Fibroblast of pulmonary artery (primary cell): ENCODE measurements around the gene LMTK3.

ENCODE experiments used
- DNase-seq: peaks from one replicate; pipeline ENCODE4 v3.0.0-alpha.2; 2010; ENCODE audit warnings: low read depth
- H3K4me3 ChIP-seq: replicated peaks from 2 replicates; pipeline ENCODE4 v1.5.1; 2011; ENCODE audit warnings: low read depth, mild to moderate bottlenecking, control low read depth, low read length, moderate library complexity
- CTCF ChIP-seq: IDR thresholded peaks from 2 replicates; pipeline ENCODE4 v1.5.1; 2011; ENCODE audit warnings: mild to moderate bottlenecking, control low read depth, low read length, inconsistent platforms; ENCODE audit errors: missing control alignments

Gene LMTK3

GRCh38 chr19:48474084-48474592, 37.5 kb downstream of the LMTK3 start:
- DNase-seq = no peak
- no peak for TF ChIP-seq CTCF
- no peak overlapping the region for H3K4me3 ChIP-seq

- H3K4me3 ChIP-seq = no peak overlapping the region
- no peak for DNase-seq
- TF ChIP-seq CTCF = no peak
Observed at GRCh38 chr19:48473161-48473966, 38.3 kb downstream of the LMTK3 start.

GRCh38 chr19:48471836-48472235, 39.8 kb downstream of the LMTK3 start:
- TF ChIP-seq CTCF = no peak
- H3K4me3 ChIP-seq = no peak overlapping the region
- no peak for DNase-seq

GRCh38 chr19:48470856-48471255, 40.8 kb downstream of the LMTK3 start:
- TF ChIP-seq CTCF = no peak
- no peak for DNase-seq
- H3K4me3 ChIP-seq = no peak overlapping the region

GRCh38 chr19:48469934-48470680, 41.5 kb downstream of the LMTK3 start:
- peak overlapping the region; percentile 92 for H3K4me3 ChIP-seq
- no peak for TF ChIP-seq CTCF
- DNase-seq = no peak

GRCh38 chr19:48469289-48469881, 42.2 kb downstream of the LMTK3 start, which contains the start of gene CYTH2:
Gene CYTH2 (plus strand): TSS chr19:48469369. CDS start chr19:48469508, 139 bp downstream.
- peak; percentile 81 for DNase-seq
- no peak for TF ChIP-seq CTCF

More at GRCh38 chr19:48469289-48469881, 42.2 kb downstream of the LMTK3 start, which contains the start of gene CYTH2:
- H3K4me3 ChIP-seq = peak within 1 kb of the TSS; percentile 92
